ENCODE results near the gene COL15A1.

COL15A1 gene

GRCh38 chr9:98951967-98952366, 8.3 kb downstream of the COL15A1 start:
- TF ChIP-seq CTCF (IDR thresholded peaks at IDR 0.05; ENCODE audit: low read depth, low read length, missing control alignments), result no peak
- DNase-seq (ENCODE audit: extremely low read depth, low read depth), result no peak
- H3K4me3 ChIP-seq (replicated peaks; ENCODE audit: low read depth, low read length), result no peak overlapping the region

- no peak overlapping the region for H3K4me3 ChIP-seq (replicated peaks; ENCODE audit: low read depth, low read length)
- TF ChIP-seq CTCF (IDR thresholded peaks at IDR 0.05; ENCODE audit: low read depth, low read length, missing control alignments), result no peak
- no peak for DNase-seq (ENCODE audit: extremely low read depth, low read depth)
These were observed 10.0 kb downstream of the COL15A1 start for GRCh38 chr9:98953581-98954243.

- no peak overlapping the region for H3K4me3 ChIP-seq (replicated peaks; ENCODE audit: low read depth, low read length)
- no peak for TF ChIP-seq CTCF (IDR thresholded peaks at IDR 0.05; ENCODE audit: low read depth, low read length, missing control alignments)
- no peak for DNase-seq (ENCODE audit: extremely low read depth, low read depth)
These were observed 10.5 kb downstream of the COL15A1 start for GRCh38 chr9:98954244-98954610.

GRCh38 chr9:98955259-98955658, 11.6 kb downstream of the COL15A1 start:
- H3K4me3 ChIP-seq (replicated peaks; ENCODE audit: low read depth, low read length), result no peak overlapping the region
- DNase-seq (ENCODE audit: extremely low read depth, low read depth), result no peak
- no peak for TF ChIP-seq CTCF (IDR thresholded peaks at IDR 0.05; ENCODE audit: low read depth, low read length, missing control alignments)

- no peak for TF ChIP-seq CTCF (IDR thresholded peaks at IDR 0.05; ENCODE audit: low read depth, low read length, missing control alignments)
- DNase-seq (ENCODE audit: extremely low read depth, low read depth), result no peak
- H3K4me3 ChIP-seq (replicated peaks; ENCODE audit: low read depth, low read length), result no peak overlapping the region
These were observed 14.1 kb downstream of the COL15A1 start for GRCh38 chr9:98957826-98958225.

- peak; percentile 90 for DNase-seq (ENCODE audit: extremely low read depth, low read depth)
- no peak overlapping the region for H3K4me3 ChIP-seq (replicated peaks; ENCODE audit: low read depth, low read length)
- TF ChIP-seq CTCF (IDR thresholded peaks at IDR 0.05; ENCODE audit: low read depth, low read length, missing control alignments), result no peak
These were observed 14.7 kb downstream of the COL15A1 start for GRCh38 chr9:98958271-98958984.
